Measurements from ENCODE around the gene HECTD4.

DNA sequence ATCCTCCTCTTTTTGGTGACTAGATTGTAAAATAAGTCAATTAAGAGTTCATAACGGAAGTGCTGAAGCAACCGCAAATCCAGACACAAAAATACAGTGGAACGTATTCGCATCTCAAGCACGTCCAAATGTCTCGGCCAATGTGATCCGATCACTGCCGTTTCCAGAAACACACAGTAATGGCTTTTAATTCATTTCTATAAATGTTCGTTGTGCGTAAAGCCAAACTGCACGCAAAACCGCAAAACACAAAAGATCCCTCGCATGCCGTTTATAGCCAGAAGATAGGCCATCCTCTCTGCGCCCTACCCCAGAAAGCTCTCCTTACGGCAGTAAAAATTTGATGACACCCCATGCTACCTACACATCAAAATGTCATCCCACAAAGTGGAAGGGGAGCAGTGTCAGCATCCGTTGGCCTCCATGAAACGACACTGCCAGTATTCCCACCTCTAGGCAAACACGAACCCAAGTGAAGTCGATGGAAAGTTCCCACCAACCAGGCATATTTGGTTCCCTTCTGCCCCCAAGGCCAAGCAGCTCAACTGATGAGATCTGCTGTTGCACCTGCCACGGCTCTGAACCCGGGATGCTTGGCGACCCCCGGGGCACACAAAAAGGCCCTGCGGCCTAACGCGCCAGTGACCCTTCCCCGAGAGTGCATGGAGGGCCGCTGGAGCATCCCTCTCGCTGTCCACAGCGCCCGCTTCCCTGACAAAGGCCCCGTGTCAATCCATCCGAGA, 1.4 kb downstream of the HECTD4 start:
- TF ChIP-seq, protein P1, sequence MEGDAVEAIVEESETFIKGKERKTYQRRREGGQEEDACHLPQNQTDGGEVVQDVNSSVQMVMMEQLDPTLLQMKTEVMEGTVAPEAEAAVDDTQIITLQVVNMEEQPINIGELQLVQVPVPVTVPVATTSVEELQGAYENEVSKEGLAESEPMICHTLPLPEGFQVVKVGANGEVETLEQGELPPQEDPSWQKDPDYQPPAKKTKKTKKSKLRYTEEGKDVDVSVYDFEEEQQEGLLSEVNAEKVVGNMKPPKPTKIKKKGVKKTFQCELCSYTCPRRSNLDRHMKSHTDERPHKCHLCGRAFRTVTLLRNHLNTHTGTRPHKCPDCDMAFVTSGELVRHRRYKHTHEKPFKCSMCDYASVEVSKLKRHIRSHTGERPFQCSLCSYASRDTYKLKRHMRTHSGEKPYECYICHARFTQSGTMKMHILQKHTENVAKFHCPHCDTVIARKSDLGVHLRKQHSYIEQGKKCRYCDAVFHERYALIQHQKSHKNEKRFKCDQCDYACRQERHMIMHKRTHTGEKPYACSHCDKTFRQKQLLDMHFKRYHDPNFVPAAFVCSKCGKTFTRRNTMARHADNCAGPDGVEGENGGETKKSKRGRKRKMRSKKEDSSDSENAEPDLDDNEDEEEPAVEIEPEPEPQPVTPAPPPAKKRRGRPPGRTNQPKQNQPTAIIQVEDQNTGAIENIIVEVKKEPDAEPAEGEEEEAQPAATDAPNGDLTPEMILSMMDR (IDR thresholded peaks at IDR 0.05 in 2 of 3, conservative IDR thresholded peaks at IDR 0.05 in 1 of 3; ENCODE audit: borderline replicate concordance in 1 of 3, insufficient read depth in 1 of 3, low read depth in 2 of 3, low read length in 2 of 3): no peak
- TF ChIP-seq EZH2 (IDR thresholded peaks at IDR 0.05): no peak
- TF ChIP-seq YY1 (IDR thresholded peaks at IDR 0.05; ENCODE audit: extremely low read depth, insufficient replicate concordance, low read depth, low read length): no peak
- TF ChIP-seq ZFX (IDR thresholded peaks at IDR 0.05): no peak
- TF ChIP-seq ELF1 (IDR thresholded peaks at IDR 0.05; ENCODE audit: borderline replicate concordance, low read depth): no peak
